ENCODE data around the gene CNTNAP5.

Gene CNTNAP5

GRCh38 chr2:124080281-124081153 is 55.4 kb downstream of the CNTNAP5 start:
- TF ChIP-seq CTCF (IDR thresholded peaks at IDR 0.05) = no peak
- DNase-seq (ENCODE audit: low spot score) = no peak
- H3K4me3 ChIP-seq = no peak overlapping the region
- no peak overlapping the region for H3K27ac ChIP-seq

GRCh38 chr2:124081154-124081716 is 56.1 kb downstream of the CNTNAP5 start:
- Histone ChIP-seq H3K27ac (no peak overlapping the region), H3K4me3 (no peak overlapping the region)
- no peak for TF ChIP-seq CTCF (IDR thresholded peaks at IDR 0.05)
- no peak for DNase-seq (ENCODE audit: low spot score)

- DNase-seq (ENCODE audit: low spot score) = no peak
- H3K4me3 ChIP-seq = no peak overlapping the region
- no peak overlapping the region for H3K27ac ChIP-seq
- TF ChIP-seq CTCF (IDR thresholded peaks at IDR 0.05) = no peak
Observed at GRCh38 chr2:124088616-124089015, 63.5 kb downstream of the CNTNAP5 start.

GRCh38 chr2:124091721-124092120 is 66.6 kb downstream of the CNTNAP5 start:
- no peak overlapping the region for H3K4me3 ChIP-seq
- no peak for DNase-seq (ENCODE audit: low spot score)
- H3K27ac ChIP-seq = no peak overlapping the region
- TF ChIP-seq CTCF (IDR thresholded peaks at IDR 0.05) = no peak

- TF ChIP-seq CTCF (IDR thresholded peaks at IDR 0.05) = no peak
- DNase-seq (ENCODE audit: low spot score) = no peak
- Histone ChIP-seq H3K4me3 (no peak overlapping the region), H3K27ac (no peak overlapping the region)
Observed at GRCh38 chr2:124092651-124093050, 67.6 kb downstream of the CNTNAP5 start.

GRCh38 chr2:124104914-124105313 is 79.8 kb downstream of the CNTNAP5 start:
- DNase-seq (ENCODE audit: low spot score) = no peak
- TF ChIP-seq CTCF (IDR thresholded peaks at IDR 0.05) = no peak
- H3K27ac ChIP-seq = no peak overlapping the region
- no peak overlapping the region for H3K4me3 ChIP-seq

- TF ChIP-seq CTCF (IDR thresholded peaks at IDR 0.05) = no peak
- H3K4me3 ChIP-seq = no peak overlapping the region
- DNase-seq (ENCODE audit: low spot score) = no peak
- no peak overlapping the region for H3K27ac ChIP-seq
Observed at GRCh38 chr2:124112206-124112605, 87.1 kb downstream of the CNTNAP5 start.

Data from coronary artery (tissue), 2 donors.